Measurements from ENCODE around the gene COPB1. TPM values are rescaled to one million over a fixed set of nuclear protein-coding genes. Genes with fewer than 3 reads are reported as not detected.
A peak's percentile ranks its signal among the peaks of the same experiment; 100 is the strongest.

The COPB1 gene
- polyA plus RNA-seq, 1 of the 3 experiments (the other 2 are of a cell fraction) = 81.0 TPM

DNA sequence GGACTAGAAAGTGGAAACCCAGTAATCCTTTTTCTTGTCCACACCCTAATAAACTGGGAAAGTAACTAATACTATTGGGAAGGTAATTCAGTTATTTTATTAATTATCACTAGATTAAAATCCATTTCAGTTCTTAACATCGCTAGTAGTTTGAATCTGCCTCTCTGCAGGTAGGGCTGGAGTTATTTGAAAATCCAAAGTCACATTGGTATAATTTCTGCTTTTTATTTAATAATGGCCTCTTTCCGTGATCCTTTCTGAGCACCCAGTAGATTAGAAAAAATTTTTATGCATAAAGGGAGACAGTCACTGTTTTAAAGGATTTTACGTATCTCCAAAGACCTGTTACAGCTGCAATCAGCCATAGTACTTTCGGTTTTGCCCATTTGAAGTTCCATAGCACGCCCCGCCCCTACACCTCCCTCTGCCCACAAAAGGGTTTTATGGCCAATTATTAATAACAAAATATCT, 605 bp upstream of the COPB1 start:
- H3F3A ChIP-seq (replicated peaks; ENCODE audit: insufficient read depth) = peaks cover 36% of the 10 kb centered on the region
- peak overlapping the region; percentile 92 for H3K4me2 ChIP-seq
- H3K9me3 ChIP-seq = no peaks in the 10 kb centered on the region
- no peaks in the 10 kb centered on the region for H3K9me2 ChIP-seq
- H3K4me3 ChIP-seq (ENCODE audit: low read depth in 2 of 2, low read length in 1 of 2) = peak overlapping the region; percentile 80 to 91
- H4K20me1 ChIP-seq (ENCODE audit: insufficient read depth) = peaks cover 17% of the 10 kb centered on the region
- peak overlapping the region; percentile 81 for H3K9ac ChIP-seq
- H3K27ac ChIP-seq (ENCODE audit: low read depth in 2 of 2, low read length in 1 of 2) = peak overlapping the region; percentile 81 to 90
- peak; percentile 48 for DNase-seq
- TF ChIP-seq YY1 (IDR thresholded peaks at IDR 0.05; ENCODE audit: low read depth) = peak; percentile 55; the same call in 1 of the 2 replicates
- no peak for TF ChIP-seq MXI1 (IDR thresholded peaks at IDR 0.05; ENCODE audit: low read depth, low read length)
- TF ChIP-seq POLR2AphosphoS5 (IDR thresholded peaks at IDR 0.05; ENCODE audit: low read depth, low read length) = no peak; the same call in 1 of the 2 replicates
- no peak for TF ChIP-seq FOXJ3 (CRISPR knock-in tag; IDR thresholded peaks at IDR 0.05)
- TF ChIP-seq TAF1 (IDR thresholded peaks at IDR 0.05; ENCODE audit: borderline replicate concordance, low read depth, low read length) = 0 out of 2 replicates have a peak, but pooled peaks have one; percentile 29
- TF ChIP-seq, protein P1, sequence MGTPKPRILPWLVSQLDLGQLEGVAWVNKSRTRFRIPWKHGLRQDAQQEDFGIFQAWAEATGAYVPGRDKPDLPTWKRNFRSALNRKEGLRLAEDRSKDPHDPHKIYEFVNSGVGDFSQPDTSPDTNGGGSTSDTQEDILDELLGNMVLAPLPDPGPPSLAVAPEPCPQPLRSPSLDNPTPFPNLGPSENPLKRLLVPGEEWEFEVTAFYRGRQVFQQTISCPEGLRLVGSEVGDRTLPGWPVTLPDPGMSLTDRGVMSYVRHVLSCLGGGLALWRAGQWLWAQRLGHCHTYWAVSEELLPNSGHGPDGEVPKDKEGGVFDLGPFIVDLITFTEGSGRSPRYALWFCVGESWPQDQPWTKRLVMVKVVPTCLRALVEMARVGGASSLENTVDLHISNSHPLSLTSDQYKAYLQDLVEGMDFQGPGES (IDR thresholded peaks at IDR 0.05; ENCODE audit: low read depth, low read length) = no peak
- peaks cover 31 to 57% of the 10 kb centered on the region in 2 experiments for H3K36me3 ChIP-seq (replicated peaks in 1 of 2; ENCODE audit: control insufficient read depth in 1 of 2, insufficient read depth in 2 of 2, low read length in 1 of 2)
- peak overlapping the region; percentile 93 for H2AFZ ChIP-seq (ENCODE audit: low read depth)
- peaks cover 41% of the 10 kb centered on the region for H3K79me2 ChIP-seq (ENCODE audit: insufficient read depth)
- H3K4me1 ChIP-seq (ENCODE audit: control insufficient read depth in 1 of 2, insufficient read depth in 2 of 2, low read depth in 1 of 2, low read length in 1 of 2) = peaks cover 0 to 7% of the 10 kb centered on the region in 2 experiments; a peak in 2 of 4 replicates
- no peaks in the 10 kb centered on the region for H3K27me3 ChIP-seq (ENCODE audit: insufficient read depth)
- ChIA-PET CTCF (interaction anchor here (1.3 to 1.6 kb wide), 3 partner anchors 13 to 199 kb away, joined by 3 to 5 read pairs (median 4); no protein-coding TSS in a partner anchor), POLR2A (interaction anchor here (1.0 to 1.6 kb wide), 4 partner anchors 16 to 144 kb away, joined by 3 to 7 read pairs (median 4); partner anchors contain the start of gene PSMA1)
- 2% methylated on average over 6 of the region's 6 CpGs for WGBS (ENCODE audit: low lambda C conversion rate)

DNA sequence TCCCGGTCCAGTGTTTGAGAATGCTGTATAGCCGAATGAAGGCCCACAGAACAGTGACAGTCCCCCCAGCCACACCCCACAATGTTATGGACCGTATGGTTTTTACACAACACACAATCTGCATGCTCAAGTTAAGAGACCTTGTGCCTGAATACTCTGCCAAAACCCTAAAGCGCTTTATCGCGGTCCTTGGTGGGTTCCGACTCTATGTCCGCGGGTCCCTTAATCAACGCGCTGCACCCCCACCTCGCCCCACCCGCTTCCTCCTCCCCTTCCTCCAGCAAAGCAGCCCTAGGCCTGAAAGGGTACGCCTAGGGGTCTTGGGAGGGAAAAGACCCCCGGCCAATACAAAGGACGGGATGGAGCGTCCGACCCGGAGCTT, 442 bp downstream of the COPB1 start:
- H3K27ac ChIP-seq (ENCODE audit: low read depth in 2 of 2, low read length in 1 of 2) = peak overlapping the region; percentile 81 to 90; a peak in 3 of 4 replicates
- ChIA-PET POLR2A (interaction anchor here (1.1 kb wide), 1 partner anchor 17 kb away, joined by 4 read pairs; no protein-coding TSS in a partner anchor), CTCF (interaction anchor here (1.1 to 1.4 kb wide), 3 partner anchors 44 to 198 kb away, joined by 3 to 4 read pairs (median 3); partner anchors contain the start of gene PDE3B)
- peaks cover 36% of the 10 kb centered on the region for H3F3A ChIP-seq (replicated peaks; ENCODE audit: insufficient read depth)
- H3K9me2 ChIP-seq = no peaks in the 10 kb centered on the region
- no peaks in the 10 kb centered on the region for H3K27me3 ChIP-seq (ENCODE audit: insufficient read depth)
- H3K9me3 ChIP-seq = no peaks in the 10 kb centered on the region
- 5% methylated on average over 18 of the region's 19 CpGs for WGBS (ENCODE audit: low lambda C conversion rate)
- no peak overlapping the region for H2AFZ ChIP-seq (ENCODE audit: low read depth)
- H3K9ac ChIP-seq = peak overlapping the region; percentile 81
- peaks cover 32 to 57% of the 10 kb centered on the region in 2 experiments for H3K36me3 ChIP-seq (replicated peaks in 1 of 2; ENCODE audit: control insufficient read depth in 1 of 2, insufficient read depth in 2 of 2, low read length in 1 of 2)
- peaks cover 0 to 7% of the 10 kb centered on the region in 2 experiments; a peak in 2 of 4 replicates for H3K4me1 ChIP-seq (ENCODE audit: control insufficient read depth in 1 of 2, insufficient read depth in 2 of 2, low read depth in 1 of 2, low read length in 1 of 2)
- peaks cover 52% of the 10 kb centered on the region for H3K79me2 ChIP-seq (ENCODE audit: insufficient read depth)
- no peak for DNase-seq
- peak overlapping the region; percentile 80 to 91 for H3K4me3 ChIP-seq (ENCODE audit: low read depth in 2 of 2, low read length in 1 of 2)
- peaks cover 24% of the 10 kb centered on the region for H4K20me1 ChIP-seq (ENCODE audit: insufficient read depth)
- peak overlapping the region; percentile 92 for H3K4me2 ChIP-seq
- TF ChIP-seq EZH2phosphoT487 (IDR thresholded peaks at IDR 0.05; ENCODE audit: borderline replicate concordance, low read depth) (no peak), GATA2 (CRISPR knock-in tag; IDR thresholded peaks at IDR 0.05) (no peak), SMC3 (IDR thresholded peaks at IDR 0.05; ENCODE audit: low read depth, low read length) (no peak), NRF1 (IDR thresholded peaks at IDR 0.05; ENCODE audit: low read depth, low read length) (no peak), YY1 (IDR thresholded peaks at IDR 0.05; ENCODE audit: low read depth) (no peak), RFX5 (IDR thresholded peaks at IDR 0.05; ENCODE audit: low read length) (no peak), RAD21 (IDR thresholded peaks at IDR 0.05; ENCODE audit: low read length) (no peak), TAF1 (IDR thresholded peaks at IDR 0.05; ENCODE audit: borderline replicate concordance, low read depth, low read length) (no peak), FOSL2 (IDR thresholded peaks at IDR 0.05; ENCODE audit: borderline replicate concordance, low read depth) (no peak)
- TF ChIP-seq, protein P2, sequence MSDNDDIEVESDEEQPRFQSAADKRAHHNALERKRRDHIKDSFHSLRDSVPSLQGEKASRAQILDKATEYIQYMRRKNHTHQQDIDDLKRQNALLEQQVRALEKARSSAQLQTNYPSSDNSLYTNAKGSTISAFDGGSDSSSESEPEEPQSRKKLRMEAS (IDR thresholded peaks at IDR 0.05; ENCODE audit: low read depth) = no peak
- TF ChIP-seq, protein P3, sequence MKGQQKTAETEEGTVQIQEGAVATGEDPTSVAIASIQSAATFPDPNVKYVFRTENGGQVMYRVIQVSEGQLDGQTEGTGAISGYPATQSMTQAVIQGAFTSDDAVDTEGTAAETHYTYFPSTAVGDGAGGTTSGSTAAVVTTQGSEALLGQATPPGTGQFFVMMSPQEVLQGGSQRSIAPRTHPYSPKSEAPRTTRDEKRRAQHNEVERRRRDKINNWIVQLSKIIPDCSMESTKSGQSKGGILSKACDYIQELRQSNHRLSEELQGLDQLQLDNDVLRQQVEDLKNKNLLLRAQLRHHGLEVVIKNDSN (IDR thresholded peaks at IDR 0.05; ENCODE audit: borderline replicate concordance, low read depth) = no peak
- TF ChIP-seq, protein P4, sequence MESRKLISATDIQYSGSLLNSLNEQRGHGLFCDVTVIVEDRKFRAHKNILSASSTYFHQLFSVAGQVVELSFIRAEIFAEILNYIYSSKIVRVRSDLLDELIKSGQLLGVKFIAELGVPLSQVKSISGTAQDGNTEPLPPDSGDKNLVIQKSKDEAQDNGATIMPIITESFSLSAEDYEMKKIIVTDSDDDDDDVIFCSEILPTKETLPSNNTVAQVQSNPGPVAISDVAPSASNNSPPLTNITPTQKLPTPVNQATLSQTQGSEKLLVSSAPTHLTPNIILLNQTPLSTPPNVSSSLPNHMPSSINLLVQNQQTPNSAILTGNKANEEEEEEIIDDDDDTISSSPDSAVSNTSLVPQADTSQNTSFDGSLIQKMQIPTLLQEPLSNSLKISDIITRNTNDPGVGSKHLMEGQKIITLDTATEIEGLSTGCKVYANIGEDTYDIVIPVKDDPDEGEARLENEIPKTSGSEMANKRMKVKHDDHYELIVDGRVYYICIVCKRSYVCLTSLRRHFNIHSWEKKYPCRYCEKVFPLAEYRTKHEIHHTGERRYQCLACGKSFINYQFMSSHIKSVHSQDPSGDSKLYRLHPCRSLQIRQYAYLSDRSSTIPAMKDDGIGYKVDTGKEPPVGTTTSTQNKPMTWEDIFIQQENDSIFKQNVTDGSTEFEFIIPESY (IDR thresholded peaks at IDR 0.05; ENCODE audit: borderline replicate concordance, low read depth) = no peak
- TF ChIP-seq, protein P5, sequence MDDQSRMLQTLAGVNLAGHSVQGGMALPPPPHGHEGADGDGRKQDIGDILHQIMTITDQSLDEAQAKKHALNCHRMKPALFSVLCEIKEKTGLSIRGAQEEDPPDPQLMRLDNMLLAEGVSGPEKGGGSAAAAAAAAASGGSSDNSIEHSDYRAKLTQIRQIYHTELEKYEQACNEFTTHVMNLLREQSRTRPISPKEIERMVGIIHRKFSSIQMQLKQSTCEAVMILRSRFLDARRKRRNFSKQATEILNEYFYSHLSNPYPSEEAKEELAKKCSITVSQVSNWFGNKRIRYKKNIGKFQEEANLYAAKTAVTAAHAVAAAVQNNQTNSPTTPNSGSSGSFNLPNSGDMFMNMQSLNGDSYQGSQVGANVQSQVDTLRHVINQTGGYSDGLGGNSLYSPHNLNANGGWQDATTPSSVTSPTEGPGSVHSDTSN (IDR thresholded peaks at IDR 0.05) = no peak
- TF ChIP-seq, protein P1 (IDR thresholded peaks at IDR 0.05; ENCODE audit: low read depth, low read length) = no peak
- TF ChIP-seq, protein P6, sequence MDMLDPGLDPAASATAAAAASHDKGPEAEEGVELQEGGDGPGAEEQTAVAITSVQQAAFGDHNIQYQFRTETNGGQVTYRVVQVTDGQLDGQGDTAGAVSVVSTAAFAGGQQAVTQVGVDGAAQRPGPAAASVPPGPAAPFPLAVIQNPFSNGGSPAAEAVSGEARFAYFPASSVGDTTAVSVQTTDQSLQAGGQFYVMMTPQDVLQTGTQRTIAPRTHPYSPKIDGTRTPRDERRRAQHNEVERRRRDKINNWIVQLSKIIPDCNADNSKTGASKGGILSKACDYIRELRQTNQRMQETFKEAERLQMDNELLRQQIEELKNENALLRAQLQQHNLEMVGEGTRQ (IDR thresholded peaks at IDR 0.05; ENCODE audit: borderline replicate concordance, low read depth, low read length) = no peak
